Urinary bladder (tissue), 4 donors: ENCODE results near the gene SUSD6. TPM values are rescaled to one million over a fixed set of nuclear protein-coding genes. Genes with fewer than 3 reads are reported as not detected.
"Not testable (repeated sequence)": the region's sequence is repeated elsewhere in the genome, so short reads cannot be mapped to it uniquely, and the experiment has no call there.

Experiments used
- DNase-seq: peaks from one replicate; pipeline ENCODE4 v3.0.0-alpha.2; 2015; ENCODE audit errors: extremely low spot score
- H3K27ac ChIP-seq: one replicate; pipeline ENCODE4 v1.5.1; 2013; ENCODE audit warnings: low read depth, mild to moderate bottlenecking, moderate library complexity
- H3K36me3 ChIP-seq: one replicate; pipeline ENCODE4 v1.6.1; 2013; ENCODE audit warnings: mild to moderate bottlenecking, moderate library complexity; ENCODE audit not compliant: insufficient read depth
- H3K4me1 ChIP-seq: one replicate; pipeline ENCODE4 v1.6.1; 2013; ENCODE audit warnings: mild to moderate bottlenecking, moderate library complexity; ENCODE audit not compliant: insufficient read depth
- H3K4me3 ChIP-seq: one replicate; pipeline ENCODE4 v1.5.1; 2013; ENCODE audit warnings: low read depth, low read length
- WGBS: extraction: QIAGEN DNeasy Blood & Tissue Kit; methylation state at CpG from one replicate; pipeline ENCODE4 v1.1.7; 2013; 5-methylcytosine and 5-hydroxymethylcytosine counted together
- polyA plus RNA-seq: library from polyadenylated mRNA; stranded (reverse); fragments of 200-250 nt; gene quantifications from one replicate; pipeline ENCODE4 v1.2.3, GENCODE V29; 2013
- total RNA-seq: library from RNA; depleted of rRNA; stranded (reverse); fragments of >200 nt; gene quantifications from one replicate; pipeline ENCODE4 v1.2.3, GENCODE V29; 2014
- donor health status: healthy with polysubstance abuse.
- donor health status: healthy.

SUSD6 gene
- total and polyA plus RNA-seq, 2 donors: 12.5 to 20.0 TPM

DNA sequence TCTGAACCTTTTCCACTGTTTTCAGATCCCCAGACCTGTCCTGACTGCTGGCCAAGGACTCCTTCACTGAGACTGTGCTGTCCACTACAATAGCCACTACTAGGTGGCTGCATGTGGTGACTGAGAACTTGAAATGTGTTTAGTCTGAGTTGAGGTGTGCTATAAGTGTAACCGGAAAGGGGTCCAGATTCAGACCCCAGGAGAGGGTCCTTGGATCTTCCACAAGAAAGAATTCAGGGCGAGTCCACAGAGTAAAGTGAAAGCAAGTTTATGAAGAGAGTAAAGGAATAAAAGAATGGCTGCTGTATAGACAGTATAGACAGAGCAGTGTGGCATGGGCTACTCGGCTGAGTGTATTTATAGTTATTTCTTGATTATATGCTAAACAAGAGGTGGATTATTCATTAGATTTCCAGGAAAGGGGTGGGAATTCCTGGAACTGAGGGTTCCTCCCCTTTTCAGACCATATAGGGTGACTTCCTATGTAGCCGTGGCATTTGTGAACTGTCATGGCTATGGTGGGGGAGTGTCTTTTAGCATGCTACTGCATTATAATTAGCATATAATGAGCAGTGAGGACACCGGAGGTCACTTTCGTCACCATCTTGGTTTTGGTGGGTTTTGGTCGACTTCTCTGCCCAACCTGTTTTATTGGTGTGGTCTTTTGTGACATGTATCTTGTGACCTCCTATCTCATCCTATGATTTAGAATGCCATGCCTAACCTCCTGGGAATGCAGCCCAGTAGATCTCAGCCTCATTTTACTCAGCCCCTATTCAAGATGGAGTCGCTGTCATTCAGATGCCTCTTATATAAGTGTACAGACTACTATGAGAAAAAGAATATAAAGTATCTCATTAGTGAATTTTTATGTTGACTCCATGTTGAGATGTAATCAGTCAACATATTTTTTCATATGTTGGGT, 85.5 kb downstream of the SUSD6 start:
- no peak for DNase-seq
- WGBS: 83% methylated on average over 8 of the region's 8 CpGs
- H3K4me1 ChIP-seq: peaks cover 3% of the 10 kb centered on the region
- no peak overlapping the region for H3K27ac ChIP-seq
- no peaks in the 10 kb centered on the region for H3K36me3 ChIP-seq
- no peak overlapping the region for H3K4me3 ChIP-seq

DNA sequence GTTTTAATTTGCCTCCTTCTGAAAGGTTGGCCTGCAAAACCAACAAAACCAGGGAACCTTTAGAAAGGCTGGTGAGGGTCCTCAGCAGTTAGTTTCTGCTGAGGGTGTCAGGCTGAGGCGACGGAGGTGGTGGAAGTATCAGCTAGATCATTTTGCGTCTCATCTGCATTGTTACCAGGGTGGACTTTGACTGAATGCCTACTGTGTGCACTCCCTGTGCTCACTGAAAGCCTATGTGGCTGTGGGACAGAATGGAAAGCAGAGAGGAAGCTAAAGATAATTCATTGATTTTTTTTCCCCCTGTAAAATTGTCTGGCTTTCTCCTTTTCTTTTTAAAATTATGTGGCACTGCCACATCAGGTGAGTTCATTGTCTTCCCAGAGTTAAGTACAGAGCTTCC, 87.2 kb downstream of the SUSD6 start:
- Histone ChIP-seq H3K27ac (no peak overlapping the region), H3K4me1 (peaks cover 3% of the 10 kb centered on the region), H3K4me3 (no peak overlapping the region), H3K36me3 (no peaks in the 10 kb centered on the region)
- whole genome bisulfite sequencing: 92% methylated on average over 3 of the region's 3 CpGs
- DNase-seq: no peak

DNA sequence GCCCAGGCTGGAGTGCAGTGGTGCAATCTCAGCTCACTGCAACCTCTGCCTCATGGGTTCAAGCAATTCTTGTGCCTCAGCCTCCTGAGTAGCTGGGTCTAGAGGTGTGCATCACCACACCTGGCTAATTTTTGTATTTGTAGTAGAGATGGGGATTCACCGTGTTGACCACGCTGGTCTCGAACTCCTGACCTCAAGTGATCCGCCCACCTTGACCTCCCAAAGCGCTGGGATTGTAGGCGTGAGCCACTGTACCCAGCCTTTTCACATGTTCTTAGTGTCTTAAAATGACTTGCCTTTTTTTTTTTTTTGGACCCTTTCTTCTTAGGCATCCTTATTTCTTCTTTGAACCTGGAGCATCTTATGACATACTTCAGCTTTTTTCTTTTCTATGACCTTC, 87.8 kb downstream of the SUSD6 start:
- H3K4me1 ChIP-seq, H3K36me3 ChIP-seq, H3K4me3 ChIP-seq, DNase-seq, H3K27ac ChIP-seq: not testable (repeated sequence)
- WGBS: 93% methylated on average over 6 of the region's 6 CpGs

GRCh38 chr14:69699748-69700303, 88.4 kb downstream of the SUSD6 start:
- no peaks in the 10 kb centered on the region for H3K36me3 ChIP-seq
- no peak for DNase-seq
- 80% methylated on average over 6 of the region's 6 CpGs for WGBS
- H3K4me1 ChIP-seq: peaks cover 1% of the 10 kb centered on the region
- H3K4me3 ChIP-seq: no peak overlapping the region
- no peak overlapping the region for H3K27ac ChIP-seq

DNA sequence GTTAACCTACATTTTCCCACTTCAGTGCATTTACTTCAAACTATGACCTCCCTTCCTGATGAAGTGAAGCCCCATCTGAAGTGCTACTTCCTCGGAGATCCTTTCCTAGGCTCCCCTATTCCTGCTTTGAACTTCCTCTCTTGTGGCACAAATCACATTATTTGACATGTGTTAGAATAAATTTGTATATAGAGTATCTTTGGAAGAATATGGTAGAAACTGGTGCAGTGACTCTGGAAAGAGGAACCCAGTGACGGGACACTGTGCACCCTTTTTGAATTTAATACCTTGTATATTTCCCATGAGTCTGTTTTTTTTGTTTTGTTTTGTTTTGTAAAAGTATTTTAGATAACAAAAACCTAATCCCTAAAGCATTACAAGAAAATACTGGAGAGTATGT, 89.2 kb downstream of the SUSD6 start:
- 75% methylated on average over 2 of the region's 2 CpGs for WGBS

DNA sequence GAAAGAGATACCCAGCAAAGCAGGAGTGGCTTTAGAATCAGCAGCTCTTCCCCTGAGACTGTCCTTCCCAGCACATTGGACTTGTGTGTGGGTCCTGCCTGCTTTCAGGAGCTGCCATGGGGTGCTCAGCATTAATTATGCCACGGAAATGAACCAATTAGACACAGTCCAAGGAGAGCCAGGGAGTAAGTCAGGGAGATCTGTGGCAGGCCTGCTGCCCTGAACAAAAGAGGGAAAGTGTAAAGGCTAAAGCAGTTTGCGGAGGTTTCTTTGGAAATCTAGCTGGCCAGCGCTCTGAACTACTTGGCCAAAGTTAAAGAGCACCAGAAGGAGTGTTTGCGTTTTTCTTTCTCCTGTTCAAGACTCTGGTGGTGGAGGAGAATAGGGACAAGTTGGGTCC, 89.9 kb downstream of the SUSD6 start:
- WGBS: 83% methylated on average over 4 of the region's 4 CpGs
- DNase-seq: no peak

More for the DNA sequence above, 89.2 kb downstream of the SUSD6 start:
- Histone ChIP-seq H3K27ac (no peak overlapping the region), H3K4me3 (no peak overlapping the region), H3K36me3 (no peaks in the 10 kb centered on the region), H3K4me1 (peaks cover 1% of the 10 kb centered on the region)
- DNase-seq: no peak

DNA sequence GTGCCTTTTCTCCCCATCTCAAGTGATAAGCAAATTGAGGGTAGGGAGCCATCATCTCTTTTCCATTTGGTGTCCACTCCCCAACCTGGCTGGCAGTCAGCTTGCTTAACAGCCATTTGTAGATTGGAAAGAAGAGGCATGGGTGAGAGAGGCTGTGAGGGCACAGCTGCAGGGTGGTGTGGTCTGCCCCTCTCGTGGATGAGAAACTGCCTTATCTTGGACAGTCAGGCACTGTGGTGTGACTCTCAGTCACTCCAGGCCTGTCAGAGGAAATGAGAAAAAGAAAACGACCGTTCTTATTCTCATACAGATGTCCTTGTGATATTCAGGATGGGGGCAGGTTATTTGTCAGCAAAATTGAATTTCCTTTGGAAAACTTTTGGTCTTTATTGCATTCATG, 90.5 kb downstream of the SUSD6 start:
- no peak overlapping the region for H3K27ac ChIP-seq
- H3K4me1 ChIP-seq: peaks cover 1% of the 10 kb centered on the region
- no peak for DNase-seq
- no peak overlapping the region for H3K4me3 ChIP-seq
- 71% methylated on average over 3 of the region's 3 CpGs for WGBS
- H3K36me3 ChIP-seq: no peaks in the 10 kb centered on the region

More for the DNA sequence above, 89.9 kb downstream of the SUSD6 start:
- no peaks in the 10 kb centered on the region for H3K36me3 ChIP-seq
- H3K4me1 ChIP-seq: peaks cover 1% of the 10 kb centered on the region
- no peak overlapping the region for H3K27ac ChIP-seq
- H3K4me3 ChIP-seq: no peak overlapping the region

GRCh38 chr14:69703047-69704039, 91.9 kb downstream of the SUSD6 start:
- WGBS: 63% methylated on average over 12 of the region's 12 CpGs
- Histone ChIP-seq H3K36me3 (no peaks in the 10 kb centered on the region), H3K4me1 (peaks cover 1% of the 10 kb centered on the region), H3K4me3 (no peak overlapping the region), H3K27ac (no peak overlapping the region)
- no peak for DNase-seq

DNA sequence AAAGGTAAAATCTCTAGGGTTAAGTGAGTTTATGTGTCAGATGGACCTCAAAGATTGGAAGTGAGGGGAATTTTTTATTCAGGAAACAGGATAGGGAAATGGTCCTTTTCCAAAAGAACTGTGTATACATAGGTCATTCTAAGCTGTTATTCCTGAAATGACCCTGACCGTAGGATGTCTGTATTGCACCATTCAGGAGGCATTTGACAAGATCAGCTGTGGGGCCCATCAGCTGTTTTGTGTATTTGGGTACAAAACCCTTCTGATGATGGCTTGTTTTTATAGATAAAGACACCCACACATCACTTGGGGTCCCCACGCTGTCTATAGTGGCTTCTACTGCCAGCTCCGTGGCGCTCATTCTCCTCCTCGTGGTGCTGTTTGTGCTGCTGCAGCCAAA, 92.9 kb downstream of the SUSD6 start:
- no peaks in the 10 kb centered on the region for H3K36me3 ChIP-seq
- peaks cover 1% of the 10 kb centered on the region for H3K4me1 ChIP-seq

DNA sequence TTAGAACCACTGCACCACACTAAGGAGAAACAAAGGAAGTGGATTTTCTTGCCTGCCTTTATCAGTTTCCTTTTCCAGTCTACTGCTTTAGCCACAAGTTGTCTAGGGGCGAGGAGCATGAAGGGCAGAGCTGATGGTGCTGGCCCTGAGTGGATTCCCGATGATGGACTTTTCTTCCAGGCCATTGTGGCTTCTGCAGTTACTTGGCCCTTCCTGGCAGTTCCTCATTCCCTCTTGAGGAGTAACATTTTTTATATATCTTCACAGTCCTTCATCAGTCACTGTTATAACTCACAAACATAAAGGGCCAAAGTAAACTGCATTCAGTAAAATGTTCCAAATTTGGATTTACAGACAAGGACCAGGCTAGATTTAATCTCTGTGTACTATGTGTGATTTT, 94.3 kb downstream of the SUSD6 start:
- WGBS: 80% methylated on average over 2 of the region's 2 CpGs
- no peaks in the 10 kb centered on the region for H3K36me3 ChIP-seq
- no peak overlapping the region for H3K4me3 ChIP-seq
- no peak overlapping the region for H3K27ac ChIP-seq
- peaks cover 1% of the 10 kb centered on the region for H3K4me1 ChIP-seq
- no peak for DNase-seq

More for the DNA sequence above, 92.9 kb downstream of the SUSD6 start:
- DNase-seq: no peak
- WGBS: 91% methylated on average over 5 of the region's 5 CpGs
- no peak overlapping the region for H3K27ac ChIP-seq
- no peak overlapping the region for H3K4me3 ChIP-seq

DNA sequence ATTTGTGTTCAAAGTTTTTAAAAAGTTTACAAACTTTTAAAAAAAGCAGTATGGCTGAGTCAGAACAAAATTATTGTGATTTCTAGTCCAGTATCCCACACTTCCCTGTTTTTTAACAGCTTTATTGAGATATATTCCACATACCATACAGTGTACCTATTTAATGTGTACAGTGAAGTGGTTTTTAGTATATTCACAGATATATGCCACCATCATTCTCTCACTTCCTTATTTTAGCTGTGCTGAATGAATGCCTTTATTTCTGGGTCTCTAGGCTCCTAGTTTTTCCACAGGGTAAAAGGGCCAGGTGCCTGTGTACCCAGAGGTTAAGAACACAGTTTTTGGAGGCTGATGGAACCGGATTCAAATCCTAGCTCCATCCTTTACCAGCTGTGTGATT, 96.7 kb downstream of the SUSD6 start:
- no peak overlapping the region for H3K4me3 ChIP-seq
- WGBS: 91% methylated on average over 1 of the region's 1 CpG
- H3K36me3 ChIP-seq: no peaks in the 10 kb centered on the region
- H3K4me1 ChIP-seq: no peaks in the 10 kb centered on the region
- DNase-seq: no peak
- H3K27ac ChIP-seq: no peak overlapping the region

- Histone ChIP-seq H3K36me3 (no peaks in the 10 kb centered on the region), H3K4me3 (no peak overlapping the region), H3K27ac (no peak overlapping the region), H3K4me1 (no peaks in the 10 kb centered on the region)
- no peak for DNase-seq
- 77% methylated on average over 12 of the region's 12 CpGs for WGBS
Observed at GRCh38 chr14:69708586-69709560, 97.5 kb downstream of the SUSD6 start.
